ENCODE measurements around the gene CDCA3. TPM values are rescaled to one million over a fixed set of nuclear protein-coding genes. Genes with fewer than 3 reads are reported as not detected.

The CDCA3 gene
- total RNA-seq, 1 donor from 2014 or later = 3.2 TPM

DNA sequence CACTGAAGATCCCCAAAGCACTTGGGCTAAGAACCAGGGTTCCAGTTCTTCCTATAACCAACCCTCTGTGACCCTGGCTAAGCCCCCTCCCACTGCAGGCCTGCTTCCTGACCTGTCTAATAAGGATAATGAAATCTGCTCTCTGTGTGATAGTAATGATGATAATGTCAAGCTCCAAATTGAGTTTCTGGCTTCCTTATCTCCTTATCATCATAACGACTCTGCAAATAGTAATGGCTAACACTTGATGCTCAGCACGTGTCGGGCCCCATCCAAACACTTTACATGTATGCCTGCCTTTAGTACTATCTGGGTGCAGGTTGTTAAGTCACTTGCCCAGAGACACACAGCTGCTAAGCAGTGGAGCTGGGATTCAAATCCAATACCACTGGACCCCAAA, 34.5 kb downstream of the CDCA3 start:
- Histone ChIP-seq H3K27me3 (ENCODE audit: insufficient read depth, low read length) (no peaks in the 10 kb centered on the region), H3K79me2 (ENCODE audit: insufficient read depth, low read length) (no peaks in the 10 kb centered on the region), H2AFZ (ENCODE audit: low read depth, low read length) (no peak overlapping the region), H3K4me2 (ENCODE audit: low read length) (no peak overlapping the region), H3K4me3 (ENCODE audit: insufficient read depth, low read depth, low read length) (no peak overlapping the region), H3K9ac (ENCODE audit: low read length) (no peak overlapping the region), H3K9me3 (ENCODE audit: insufficient read depth, low read depth, low read length) (no peaks in the 10 kb centered on the region), H3K36me3 (ENCODE audit: insufficient read depth, low read length) (no peaks in the 10 kb centered on the region), H3K4me1 (ENCODE audit: insufficient read depth, low read length) (peaks cover 4% of the 10 kb centered on the region), H4K20me1 (ENCODE audit: insufficient read depth, low read length) (no peaks in the 10 kb centered on the region), H3K27ac (ENCODE audit: low read depth, low read length) (no peak overlapping the region)
- TF ChIP-seq, protein P1, sequence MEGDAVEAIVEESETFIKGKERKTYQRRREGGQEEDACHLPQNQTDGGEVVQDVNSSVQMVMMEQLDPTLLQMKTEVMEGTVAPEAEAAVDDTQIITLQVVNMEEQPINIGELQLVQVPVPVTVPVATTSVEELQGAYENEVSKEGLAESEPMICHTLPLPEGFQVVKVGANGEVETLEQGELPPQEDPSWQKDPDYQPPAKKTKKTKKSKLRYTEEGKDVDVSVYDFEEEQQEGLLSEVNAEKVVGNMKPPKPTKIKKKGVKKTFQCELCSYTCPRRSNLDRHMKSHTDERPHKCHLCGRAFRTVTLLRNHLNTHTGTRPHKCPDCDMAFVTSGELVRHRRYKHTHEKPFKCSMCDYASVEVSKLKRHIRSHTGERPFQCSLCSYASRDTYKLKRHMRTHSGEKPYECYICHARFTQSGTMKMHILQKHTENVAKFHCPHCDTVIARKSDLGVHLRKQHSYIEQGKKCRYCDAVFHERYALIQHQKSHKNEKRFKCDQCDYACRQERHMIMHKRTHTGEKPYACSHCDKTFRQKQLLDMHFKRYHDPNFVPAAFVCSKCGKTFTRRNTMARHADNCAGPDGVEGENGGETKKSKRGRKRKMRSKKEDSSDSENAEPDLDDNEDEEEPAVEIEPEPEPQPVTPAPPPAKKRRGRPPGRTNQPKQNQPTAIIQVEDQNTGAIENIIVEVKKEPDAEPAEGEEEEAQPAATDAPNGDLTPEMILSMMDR (IDR thresholded peaks at IDR 0.05; ENCODE audit: insufficient read depth, low read depth, low read length) = no peak
- no peak for TF ChIP-seq EZH2 (IDR thresholded peaks at IDR 0.05; ENCODE audit: insufficient read depth, low read length)
- H3K27me3 Mint-ChIP-seq (ENCODE audit: low read depth, unreplicated experiment) = peaks cover 19% of the 10 kb centered on the region
- H3K4me1 Mint-ChIP-seq (ENCODE audit: low read depth, unreplicated experiment) = peaks cover 12% of the 10 kb centered on the region
- H3K9me3 Mint-ChIP-seq (ENCODE audit: unreplicated experiment) = no peaks in the 10 kb centered on the region
- H3K27ac Mint-ChIP-seq (ENCODE audit: unreplicated experiment) = no peak overlapping the region
- H3K4me3 Mint-ChIP-seq (ENCODE audit: unreplicated experiment) = no peak overlapping the region
- FAIRE-seq (no peak), DNase-seq (ENCODE audit: low read depth) (no peak)
- no peaks in the 10 kb centered on the region for H3K36me3 Mint-ChIP-seq (ENCODE audit: low read depth, unreplicated experiment)

DNA sequence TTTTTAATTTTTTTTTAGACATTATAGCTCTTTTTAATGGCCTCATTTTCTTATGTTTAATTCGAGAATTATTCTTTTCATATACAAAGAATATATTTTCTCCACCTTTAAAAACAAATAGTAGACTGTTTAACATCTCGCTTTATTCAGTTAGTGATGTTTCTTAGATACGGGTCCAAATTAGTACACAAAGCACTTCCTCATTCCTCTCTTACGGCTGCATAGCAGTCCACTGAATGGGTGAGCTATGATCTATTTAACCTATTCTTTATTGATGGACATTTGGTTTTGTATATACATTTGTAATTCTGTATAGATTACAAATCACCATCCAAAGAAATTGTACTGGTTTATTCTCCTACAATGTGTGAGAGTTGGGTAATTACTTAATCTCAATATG, 37.7 kb downstream of the CDCA3 start:
- H2AFZ ChIP-seq (ENCODE audit: low read depth, low read length) = no peak overlapping the region
- H3K4me3 ChIP-seq (ENCODE audit: insufficient read depth, low read depth, low read length) = no peak overlapping the region
- TF ChIP-seq EZH2 (IDR thresholded peaks at IDR 0.05; ENCODE audit: insufficient read depth, low read length) = no peak
- TF ChIP-seq, protein P1 (IDR thresholded peaks at IDR 0.05; ENCODE audit: insufficient read depth, low read depth, low read length) = no peak
- FAIRE-seq = no peak
- Mint-ChIP-seq H3K9me3 (ENCODE audit: unreplicated experiment) (peaks cover 3% of the 10 kb centered on the region), H3K4me3 (ENCODE audit: unreplicated experiment) (no peak overlapping the region), H3K4me1 (ENCODE audit: low read depth, unreplicated experiment) (peaks cover 9% of the 10 kb centered on the region), H3K36me3 (ENCODE audit: low read depth, unreplicated experiment) (no peaks in the 10 kb centered on the region), H3K27me3 (ENCODE audit: low read depth, unreplicated experiment) (peaks cover 19% of the 10 kb centered on the region), H3K27ac (ENCODE audit: unreplicated experiment) (no peak overlapping the region)
- H3K9ac ChIP-seq (ENCODE audit: low read length) = no peak overlapping the region
- no peak for DNase-seq (ENCODE audit: low read depth)
- H3K27me3 ChIP-seq (ENCODE audit: insufficient read depth, low read length) = peaks cover 2% of the 10 kb centered on the region
- no peak overlapping the region for H3K27ac ChIP-seq (ENCODE audit: low read depth, low read length)
- no peaks in the 10 kb centered on the region for H3K4me1 ChIP-seq (ENCODE audit: insufficient read depth, low read length)
- no peaks in the 10 kb centered on the region for H3K36me3 ChIP-seq (ENCODE audit: insufficient read depth, low read length)
- H3K4me2 ChIP-seq (ENCODE audit: low read length) = no peak overlapping the region
- H3K79me2 ChIP-seq (ENCODE audit: insufficient read depth, low read length) = no peaks in the 10 kb centered on the region
- no peaks in the 10 kb centered on the region for H4K20me1 ChIP-seq (ENCODE audit: insufficient read depth, low read length)
- no peaks in the 10 kb centered on the region for H3K9me3 ChIP-seq (ENCODE audit: insufficient read depth, low read depth, low read length)

DNA sequence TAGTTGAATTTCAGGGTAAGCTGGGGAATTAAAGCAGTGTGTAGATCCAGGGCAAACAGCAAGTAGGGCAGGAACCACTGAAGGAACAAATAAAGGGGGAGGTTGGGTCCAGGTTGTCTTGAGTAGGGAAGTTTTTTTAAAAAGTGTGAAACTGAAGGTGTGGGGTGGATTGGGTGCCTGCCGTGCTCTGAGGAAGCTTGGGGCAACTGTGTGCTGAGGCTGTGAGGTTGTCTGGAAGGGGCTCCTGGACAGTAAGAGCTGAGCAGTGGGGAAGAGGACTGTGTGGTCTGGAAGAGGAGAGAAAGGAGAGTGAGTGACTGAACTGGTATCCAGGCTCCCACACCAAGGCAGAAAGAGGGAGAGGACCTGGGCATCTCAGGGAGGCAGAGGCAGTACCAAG, 40.3 kb downstream of the CDCA3 start:
- DNase-seq (ENCODE audit: low read depth) = no peak
- H4K20me1 ChIP-seq (ENCODE audit: insufficient read depth, low read length) = no peaks in the 10 kb centered on the region
- no peaks in the 10 kb centered on the region for H3K9me3 ChIP-seq (ENCODE audit: insufficient read depth, low read depth, low read length)
- H3K4me1 ChIP-seq (ENCODE audit: insufficient read depth, low read length) = no peaks in the 10 kb centered on the region
- H3K27ac Mint-ChIP-seq (ENCODE audit: unreplicated experiment) = peak overlapping the region; percentile 4
- peaks cover 17% of the 10 kb centered on the region for H3K27me3 Mint-ChIP-seq (ENCODE audit: low read depth, unreplicated experiment)
- H2AFZ ChIP-seq (ENCODE audit: low read depth, low read length) = no peak overlapping the region
- H3K4me3 ChIP-seq (ENCODE audit: insufficient read depth, low read depth, low read length) = no peak overlapping the region
- FAIRE-seq = no peak
- H3K4me3 Mint-ChIP-seq (ENCODE audit: unreplicated experiment) = no peak overlapping the region
- TF ChIP-seq EZH2 (IDR thresholded peaks at IDR 0.05; ENCODE audit: insufficient read depth, low read length) = no peak
- TF ChIP-seq, protein P1 (IDR thresholded peaks at IDR 0.05; ENCODE audit: insufficient read depth, low read depth, low read length) = no peak
- H3K36me3 Mint-ChIP-seq (ENCODE audit: low read depth, unreplicated experiment) = no peaks in the 10 kb centered on the region
- no peaks in the 10 kb centered on the region for H3K36me3 ChIP-seq (ENCODE audit: insufficient read depth, low read length)
- H3K9ac ChIP-seq (ENCODE audit: low read length) = no peak overlapping the region
- H3K79me2 ChIP-seq (ENCODE audit: insufficient read depth, low read length) = no peaks in the 10 kb centered on the region
- peaks cover 3% of the 10 kb centered on the region for H3K9me3 Mint-ChIP-seq (ENCODE audit: unreplicated experiment)
- H3K4me1 Mint-ChIP-seq (ENCODE audit: low read depth, unreplicated experiment) = peaks cover 9% of the 10 kb centered on the region
- peaks cover 2% of the 10 kb centered on the region for H3K27me3 ChIP-seq (ENCODE audit: insufficient read depth, low read length)
- no peak overlapping the region for H3K4me2 ChIP-seq (ENCODE audit: low read length)
- H3K27ac ChIP-seq (ENCODE audit: low read depth, low read length) = no peak overlapping the region

All from astrocyte (in vitro differentiated cells and primary cell).